IMR-90 (cell line): ENCODE measurements around the gene PPP1R3D. TPM values are rescaled to one million over a fixed set of nuclear protein-coding genes. Genes with fewer than 3 reads are reported as not detected.
A peak's percentile ranks its signal among the peaks of the same experiment; 100 is the strongest.

Experiments
- ATAC-seq: fragments of 200-7000 bp; cut with Tn5 transposase; 2 replicates; pipeline ENCODE4 v1.9.1; 2020; ENCODE audit warnings: low read depth, mild to moderate bottlenecking, moderate library complexity
- BruUV-seq: library from RNA; stranded (reverse); fragments of 400-500 nt; replicated peaks from 2 replicates; lab custom pipeline; 2021; lab: Mats Ljungman, UMichigan
- CTCF ChIA-PET: fragments of 300-600 bp; formaldehyde crosslinking; extraction: SDS; loops from one replicate; lab custom pipeline; 2021; ENCODE audit warnings: antibody characterized with exemption; lab: Yijun Ruan, JAX
- POLR2A ChIA-PET: fragments of 300-600 bp; sonication (Branson Sonifier 250); formaldehyde crosslinking; loops from one replicate; lab custom pipeline; 2022; ENCODE audit warnings: antibody characterized with exemption; ENCODE audit not compliant: unreplicated experiment; lab: Charles Lee
- DNase-seq: peaks from one replicate; pipeline ENCODE4 v3.0.0; 2013
- H2AFZ ChIP-seq: replicated peaks from 2 replicates; pipeline ENCODE3; 2013; ENCODE audit warnings: low read length, mild to moderate bottlenecking; ENCODE audit not compliant: poor library complexity
- H2AK5ac ChIP-seq: 2 replicates; pipeline ENCODE4 v1.6.1; 2013; ENCODE audit warnings: low read depth, low read length, inconsistent platforms
- H2AK9ac ChIP-seq: replicated peaks from 2 replicates; pipeline ENCODE3; 2013; ENCODE audit warnings: mild to moderate bottlenecking, low read depth, low read length, moderate library complexity; ENCODE audit not compliant: poor library complexity
- H2BK120ac ChIP-seq: 2 replicates; pipeline ENCODE4 v1.6.1; 2013; ENCODE audit warnings: low read depth, low read length, inconsistent platforms
- H2BK15ac ChIP-seq: 3 replicates; pipeline ENCODE4 v1.6.1; 2013; ENCODE audit warnings: low read depth, low read length, inconsistent platforms
- H2BK20ac ChIP-seq: 2 replicates; pipeline ENCODE4 v1.6.1; 2013; ENCODE audit warnings: low read depth, mild to moderate bottlenecking, inconsistent platforms, low read length, moderate library complexity
- H2BK5ac ChIP-seq: 2 replicates; pipeline ENCODE4 v1.6.1; 2013; ENCODE audit warnings: mild to moderate bottlenecking, low read depth, low read length, inconsistent platforms; ENCODE audit not compliant: poor library complexity, severe bottlenecking
- H3K14ac ChIP-seq: replicated peaks from 2 replicates; pipeline ENCODE4 v1.6.1; 2013; ENCODE audit warnings: low read depth, low read length, inconsistent platforms
- H3K18ac ChIP-seq: 2 replicates; pipeline ENCODE4 v1.6.1; 2013; ENCODE audit warnings: low read depth, low read length, control low read depth
- H3K23ac ChIP-seq: 2 replicates; pipeline ENCODE4 v1.6.1; 2013; ENCODE audit warnings: low read depth, low read length, inconsistent platforms
- H3K27ac ChIP-seq: 2 replicates; pipeline ENCODE4 v1.5.1; 2013; ENCODE audit warnings: mild to moderate bottlenecking, control low read depth, low read length; ENCODE audit not compliant: insufficient read depth
- H3K27me3 ChIP-seq: 2 replicates; pipeline ENCODE4 v1.6.1; 2013; ENCODE audit warnings: low read length; ENCODE audit not compliant: control insufficient read depth, insufficient read depth
- H3K36me3 ChIP-seq: 2 replicates; pipeline ENCODE4 v1.6.1; 2013; ENCODE audit warnings: low read length, mixed read lengths; ENCODE audit not compliant: control insufficient read depth, insufficient read depth
- H3K4ac ChIP-seq: 2 replicates; pipeline ENCODE4 v1.6.1; 2013; ENCODE audit warnings: low read depth, low read length, inconsistent platforms
- H3K4me1 ChIP-seq: 2 replicates; pipeline ENCODE4 v1.6.1; 2013; ENCODE audit warnings: low read length, mixed read lengths; ENCODE audit not compliant: control insufficient read depth, insufficient read depth
- H3K4me2 ChIP-seq: 2 replicates; pipeline ENCODE4 v1.6.1; 2013; ENCODE audit warnings: low read depth, mild to moderate bottlenecking, control low read depth, low read length, moderate library complexity
- H3K4me3 ChIP-seq: 2 replicates; pipeline ENCODE4 v1.5.1; 2013; ENCODE audit warnings: low read depth, mild to moderate bottlenecking, control low read depth, low read length, moderate library complexity; ENCODE audit not compliant: insufficient read depth
- H3K56ac ChIP-seq: 2 replicates; pipeline ENCODE4 v1.6.1; 2013; ENCODE audit warnings: low read length, inconsistent platforms; ENCODE audit not compliant: insufficient read depth; ENCODE audit errors: extremely low read depth
- H3K79me1 ChIP-seq, 2 experiments: 2 replicates each; pipeline ENCODE4 v1.6.1; 2013; ENCODE audit warnings: low read length in 2 of 2, inconsistent platforms in 1 of 2, low read depth in 1 of 2
- H3K9ac ChIP-seq: 2 replicates; pipeline ENCODE4 v1.6.1; 2013; ENCODE audit warnings: low read depth, low read length, control low read depth
- H3K9me1 ChIP-seq: 2 replicates; pipeline ENCODE4 v1.6.1; 2013; ENCODE audit warnings: low read length, inconsistent platforms; ENCODE audit not compliant: insufficient read depth
- H3K9me3 ChIP-seq: 2 replicates; pipeline ENCODE4 v1.6.1; 2013; ENCODE audit warnings: low read length; ENCODE audit not compliant: control insufficient read depth, insufficient read depth
- H4K20me1 ChIP-seq: 2 replicates; pipeline ENCODE4 v1.6.1; 2013; ENCODE audit warnings: low read length, inconsistent platforms; ENCODE audit not compliant: insufficient read depth
- H4K5ac ChIP-seq: 2 replicates; pipeline ENCODE4 v1.6.1; 2013; ENCODE audit warnings: mild to moderate bottlenecking, low read depth, low read length, control low read depth
- H4K8ac ChIP-seq, 2 experiments: 2 replicates each; pipeline ENCODE4 v1.6.1; 2013; ENCODE audit warnings: low read depth in 2 of 2, low read length in 2 of 2, control low read depth in 1 of 2, inconsistent platforms in 1 of 2
- H4K91ac ChIP-seq: 2 replicates; pipeline ENCODE4 v1.6.1; 2013; ENCODE audit warnings: low read depth, low read length, inconsistent platforms; ENCODE audit not compliant: insufficient read depth
- CEBPB ChIP-seq: IDR thresholded peaks from 2 replicates; pipeline ENCODE4 v1.6.1; 2012; ENCODE audit warnings: low read depth, low read length, improper control_type of control experiment
- ELK1 ChIP-seq: fragments of 150-350 bp; IDR thresholded peaks from 2 replicates; pipeline ENCODE4 v1.6.1; 2016; ENCODE audit warnings: low read depth, mild to moderate bottlenecking, low read length, moderate library complexity, borderline replicate concordance
- FOS ChIP-seq: fragments of 150-350 bp; IDR thresholded peaks from 2 replicates; pipeline ENCODE4 v1.6.1; 2016; ENCODE audit warnings: low read depth, low read length
- MAFK ChIP-seq: IDR thresholded peaks from 2 replicates; pipeline ENCODE4 v1.6.1; 2012; ENCODE audit warnings: low read depth, low read length, improper control_type of control experiment
- MXI1 ChIP-seq: IDR thresholded peaks from 2 replicates; pipeline ENCODE4 v1.6.1; 2012; ENCODE audit warnings: low read depth, mild to moderate bottlenecking, low read length, moderate library complexity, borderline replicate concordance
- NFE2L2 ChIP-seq: fragments of 150-350 bp; IDR thresholded peaks from 2 replicates; pipeline ENCODE4 v1.6.1; 2016; ENCODE audit warnings: low read depth, mild to moderate bottlenecking, low read length
- POLR2A ChIP-seq: IDR thresholded peaks from 2 replicates; pipeline ENCODE4 v1.6.1; 2012; ENCODE audit warnings: mild to moderate bottlenecking, low read depth, low read length
- RAD21 ChIP-seq: IDR thresholded peaks from 2 replicates; pipeline ENCODE4 v1.6.1; 2012; ENCODE audit warnings: low read length, improper control_type of control experiment
- RFX5 ChIP-seq: IDR thresholded peaks from 2 replicates; pipeline ENCODE4 v1.8.0; 2012; ENCODE audit warnings: low read depth, mild to moderate bottlenecking, low read length, moderate library complexity
- SMC3 ChIP-seq: fragments of 150-350 bp; IDR thresholded peaks from 2 replicates; pipeline ENCODE4 v1.6.1; 2016; ENCODE audit warnings: low read depth, mild to moderate bottlenecking, antibody characterized with exemption, low read length, moderate library complexity
- USF2 ChIP-seq: fragments of 150-350 bp; IDR thresholded peaks from 2 replicates; pipeline ENCODE4 v1.6.1; 2017; ENCODE audit warnings: mild to moderate bottlenecking, antibody characterized with exemption, low read length, low read depth
- WGBS, 2 experiments: methylation state at CpG; one replicate each; pipeline versions ENCODE4 v1.1.5 to v1.1.7; 2013; ENCODE audit warnings: missing lambda C conversion rate in 2 of 2; ENCODE audit not compliant: insufficient read length in 1 of 2; ENCODE audit errors: extremely low coverage in 2 of 2; 5-methylcytosine and 5-hydroxymethylcytosine counted together
- dilution Hi-C: fragments of 300-500 bp; cut with HindIII; formaldehyde crosslinking; loops from one replicate; pipeline ENCODE4 v1.14.3; 2018; ENCODE audit warnings: low sequenced_read_pairs; ENCODE audit not compliant: unreplicated experiment
- in situ Hi-C: fragments of 300-500 bp; cut with MboI; formaldehyde crosslinking; loops from 3 replicates; pipeline ENCODE4 v1.14.3; 2019; ENCODE audit warnings: low sequenced_read_pairs, inconsistent platforms, mixed read lengths
- intact Hi-C: fragments of 100-400 bp; cut with micrococcal nuclease; formaldehyde crosslinking; loops from 2 replicates; pipeline ENCODE4 v1.10.0; 2022
- polyA plus RNA-seq, 3 experiments: library from polyadenylated mRNA; depleted of rRNA; stranded (reverse); fragments of >200 nt; gene quantifications; 2 replicates each; pipeline ENCODE4 v1.2.3, GENCODE V29; 2012; ENCODE audit warnings: low replicate concordance in 1 of 3
- total RNA-seq: library from RNA; depleted of rRNA; stranded (reverse); fragments of >200 nt; gene quantifications from 2 replicates; pipeline ENCODE4 v1.2.3, GENCODE V29; 2012

PPP1R3D gene
- total and polyA plus RNA-seq, 2 of the 4 experiments (the other 2 are of a cell fraction): 1.6 to 2.7 TPM

- no peak for TF ChIP-seq NFE2L2
- TF ChIP-seq MAFK: no peak
- TF ChIP-seq POLR2A: no peak
Observed at GRCh38 chr20:59933849-59934585, 6.1 kb downstream of the PPP1R3D start (continued).

GRCh38 chr20:59933296-59933848 lies 6.7 kb downstream of the PPP1R3D start, which contains the start of gene SYCP2:
TSS of gene SYCP2 (minus strand) at chr20:59933637. CDS start at chr20:59922413, 11,224 bp downstream.
- Histone ChIP-seq H3K4me3 (peak within 1 kb of the TSS; percentile 51), H2AFZ (peak within 1 kb of the TSS; percentile 97), H3K9me1 (no peaks in the 10 kb centered on the region), H3K14ac (peak within 1 kb of the TSS; percentile 37; the same call in 1 of the 2 replicates), H3K79me1 (peaks cover under 1 to 5% of the 10 kb centered on the region in 2 experiments; a peak in 1 of 4 replicates), H3K4me2 (peak within 1 kb of the TSS; percentile 77), H4K91ac (peak within 1 kb of the TSS; percentile 34; the same call in 1 of the 2 replicates), H2BK15ac (no peak within 1 kb of the TSS), H2BK5ac (no peak within 1 kb of the TSS), H3K4me1 (no peaks in the 10 kb centered on the region; the same call in 1 of the 2 replicates), H2AK5ac (no peak within 1 kb of the TSS), H3K27ac (no peak within 1 kb of the TSS), H3K23ac (no peak within 1 kb of the TSS; the same call in 1 of the 2 replicates), H4K20me1 (peaks cover 4% of the 10 kb centered on the region), H3K9me3 (no peaks in the 10 kb centered on the region), H2BK120ac (peak within 1 kb of the TSS; percentile 19), H3K4ac (0 out of 2 replicates have a peak within 1 kb of the TSS, but pooled peaks have one; percentile 3), H2BK20ac (no peak within 1 kb of the TSS), H3K18ac (no peak within 1 kb of the TSS), H3K9ac (no peak within 1 kb of the TSS), H3K27me3 (no peaks in the 10 kb centered on the region), H3K56ac (no peak within 1 kb of the TSS), H4K8ac (peak within 1 kb of the TSS; percentile 52 to 56; a peak in 2 of 4 replicates), H4K5ac (no peak within 1 kb of the TSS), H3K36me3 (no peaks in the 10 kb centered on the region), H2AK9ac (peak within 1 kb of the TSS; percentile 75)
- 0% methylated on average over 1 of the region's 65 CpGs; no CpG with 5 or more reads in 1 of the 2 experiments for WGBS, 2 experiments
- ATAC-seq (peak; percentile 56), DNase-seq (no peak)
- ChIA-PET POLR2A (no interaction called here), CTCF (interaction anchor here (0.7 to 1.7 kb wide), 8 partner anchors 11 to 1364 kb away, joined by 3 to 8 read pairs (median 4); no protein-coding TSS in a partner anchor)
- intact Hi-C loops: no loop called here
- dilution Hi-C loops: no loop called here
- in situ Hi-C loops: no loop called here
- BruUV-seq: no TSS peak
- TF ChIP-seq SMC3: no peak
- TF ChIP-seq RFX5: no peak
- no peak for TF ChIP-seq POLR2A
- TF ChIP-seq MAFK: no peak
- TF ChIP-seq ELK1: no peak
- TF ChIP-seq USF2: no peak
- no peak for TF ChIP-seq RAD21
- no peak for TF ChIP-seq CEBPB
- TF ChIP-seq MXI1: no peak
- no peak for TF ChIP-seq FOS
